ENCODE measurements around the gene PRKAR1B.

PRKAR1B gene

DNA sequence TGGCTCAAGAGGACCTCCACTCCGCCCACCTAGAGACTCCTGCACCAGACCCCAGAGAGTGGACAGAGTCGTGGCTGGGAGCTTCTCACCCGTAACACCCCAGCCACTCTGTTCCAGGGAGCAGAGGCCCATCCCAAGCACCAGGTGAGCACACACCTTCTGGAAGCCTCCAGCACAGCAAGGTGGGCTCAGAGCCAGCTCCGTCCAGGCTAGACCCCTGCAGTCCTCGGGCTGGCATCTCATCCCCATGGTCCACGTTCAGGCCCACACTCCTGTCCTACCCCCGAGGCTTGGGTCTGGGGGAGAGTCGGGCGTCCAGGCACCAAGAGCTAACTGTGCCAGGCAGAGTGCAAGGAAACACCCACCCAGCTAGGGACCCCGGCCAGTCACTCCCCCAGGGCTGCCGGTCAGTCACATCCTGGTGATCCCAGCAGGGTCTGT, 220.7 kb downstream of the PRKAR1B start:
- Histone ChIP-seq H3K36me3 (ENCODE audit: control insufficient read depth, insufficient read depth, low read length) (peaks cover 16% of the 10 kb centered on the region), H3K27me3 (replicated peaks; ENCODE audit: control insufficient read depth, insufficient read depth, low read length) (no peaks in the 10 kb centered on the region), H3K4me3 (replicated peaks; ENCODE audit: low read depth, low read length) (no peak overlapping the region)
- TF ChIP-seq, protein P1, sequence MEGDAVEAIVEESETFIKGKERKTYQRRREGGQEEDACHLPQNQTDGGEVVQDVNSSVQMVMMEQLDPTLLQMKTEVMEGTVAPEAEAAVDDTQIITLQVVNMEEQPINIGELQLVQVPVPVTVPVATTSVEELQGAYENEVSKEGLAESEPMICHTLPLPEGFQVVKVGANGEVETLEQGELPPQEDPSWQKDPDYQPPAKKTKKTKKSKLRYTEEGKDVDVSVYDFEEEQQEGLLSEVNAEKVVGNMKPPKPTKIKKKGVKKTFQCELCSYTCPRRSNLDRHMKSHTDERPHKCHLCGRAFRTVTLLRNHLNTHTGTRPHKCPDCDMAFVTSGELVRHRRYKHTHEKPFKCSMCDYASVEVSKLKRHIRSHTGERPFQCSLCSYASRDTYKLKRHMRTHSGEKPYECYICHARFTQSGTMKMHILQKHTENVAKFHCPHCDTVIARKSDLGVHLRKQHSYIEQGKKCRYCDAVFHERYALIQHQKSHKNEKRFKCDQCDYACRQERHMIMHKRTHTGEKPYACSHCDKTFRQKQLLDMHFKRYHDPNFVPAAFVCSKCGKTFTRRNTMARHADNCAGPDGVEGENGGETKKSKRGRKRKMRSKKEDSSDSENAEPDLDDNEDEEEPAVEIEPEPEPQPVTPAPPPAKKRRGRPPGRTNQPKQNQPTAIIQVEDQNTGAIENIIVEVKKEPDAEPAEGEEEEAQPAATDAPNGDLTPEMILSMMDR (IDR thresholded peaks at IDR 0.05; ENCODE audit: insufficient read depth, low read length, poor library complexity, severe bottlenecking) = no peak
- DNase-seq (ENCODE audit: extremely low read depth, insufficient read length) = no peak

GRCh38 chr7:505171-505570, 221.9 kb downstream of the PRKAR1B start:
- Histone ChIP-seq H3K36me3 (ENCODE audit: control insufficient read depth, insufficient read depth, low read length) (peaks cover 18% of the 10 kb centered on the region), H3K27me3 (replicated peaks; ENCODE audit: control insufficient read depth, insufficient read depth, low read length) (no peaks in the 10 kb centered on the region), H3K4me3 (replicated peaks; ENCODE audit: low read depth, low read length) (no peak overlapping the region)
- no peak for DNase-seq (ENCODE audit: extremely low read depth, insufficient read length)
- TF ChIP-seq, protein P1 (IDR thresholded peaks at IDR 0.05; ENCODE audit: insufficient read depth, low read length, poor library complexity, severe bottlenecking) = no peak

DNA sequence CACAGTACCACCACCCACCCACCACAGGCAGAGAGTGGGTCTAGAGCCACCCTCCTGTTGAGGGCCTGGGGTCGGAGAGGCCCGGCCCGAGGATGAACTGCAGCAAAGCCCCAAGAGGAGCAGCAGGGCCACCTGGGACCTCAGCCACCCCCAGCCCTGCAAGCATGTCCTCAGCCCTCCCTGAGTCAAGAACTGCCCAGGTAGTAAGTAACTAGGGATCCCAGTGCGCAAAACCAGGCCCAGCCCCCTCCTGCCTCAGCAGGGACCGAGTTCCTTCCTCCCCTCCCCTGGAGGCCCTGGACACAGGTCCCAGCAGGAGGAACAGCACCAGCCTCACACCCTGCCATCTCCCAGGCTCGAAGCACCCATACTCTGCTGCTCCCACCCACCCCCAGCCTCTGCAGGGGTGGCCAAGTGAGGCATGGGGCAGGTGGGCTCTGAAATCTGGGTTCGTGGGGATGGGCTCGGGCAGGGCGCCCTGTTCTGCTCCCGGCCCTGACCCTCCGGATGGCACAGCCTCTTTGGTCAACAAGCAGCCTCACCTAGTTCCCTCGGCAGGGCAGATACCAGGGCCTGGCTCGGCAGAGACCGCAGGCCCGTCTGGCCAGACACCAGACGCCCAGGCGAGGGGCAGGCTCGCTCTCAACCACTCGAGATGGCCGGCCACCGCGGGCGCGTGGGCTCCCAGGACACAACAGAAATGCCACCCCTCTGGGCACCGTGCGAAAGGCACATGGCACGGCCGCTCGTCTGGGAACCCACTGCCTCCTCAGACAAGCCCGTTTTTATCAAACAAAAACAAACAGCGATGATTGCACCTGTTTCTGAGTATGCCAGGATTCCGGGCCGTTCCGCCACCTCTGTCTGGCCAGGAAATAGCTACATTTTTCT, 222.6 kb downstream of the PRKAR1B start:
- Histone ChIP-seq H3K4me3 (replicated peaks; ENCODE audit: low read depth, low read length) (no peak overlapping the region), H3K36me3 (ENCODE audit: control insufficient read depth, insufficient read depth, low read length) (peaks cover 18% of the 10 kb centered on the region), H3K27me3 (replicated peaks; ENCODE audit: control insufficient read depth, insufficient read depth, low read length) (no peaks in the 10 kb centered on the region)
- TF ChIP-seq, protein P1 (IDR thresholded peaks at IDR 0.05; ENCODE audit: insufficient read depth, low read length, poor library complexity, severe bottlenecking) = no peak
- DNase-seq (ENCODE audit: extremely low read depth, insufficient read length) = no peak

GRCh38 chr7:503575-504111, 223.4 kb downstream of the PRKAR1B start:
- Histone ChIP-seq H3K36me3 (ENCODE audit: control insufficient read depth, insufficient read depth, low read length) (peaks cover 21% of the 10 kb centered on the region), H3K27me3 (replicated peaks; ENCODE audit: control insufficient read depth, insufficient read depth, low read length) (no peaks in the 10 kb centered on the region), H3K4me3 (replicated peaks; ENCODE audit: low read depth, low read length) (no peak overlapping the region)
- no peak for DNase-seq (ENCODE audit: extremely low read depth, insufficient read length)
- TF ChIP-seq, protein P1 (IDR thresholded peaks at IDR 0.05; ENCODE audit: insufficient read depth, low read length, poor library complexity, severe bottlenecking) = no peak

- Histone ChIP-seq H3K4me3 (replicated peaks; ENCODE audit: low read depth, low read length) (no peak overlapping the region), H3K27me3 (replicated peaks; ENCODE audit: control insufficient read depth, insufficient read depth, low read length) (no peaks in the 10 kb centered on the region), H3K36me3 (ENCODE audit: control insufficient read depth, insufficient read depth, low read length) (peaks cover 22% of the 10 kb centered on the region)
- TF ChIP-seq, protein P1 (IDR thresholded peaks at IDR 0.05; ENCODE audit: insufficient read depth, low read length, poor library complexity, severe bottlenecking) = no peak
- no peak for DNase-seq (ENCODE audit: extremely low read depth, insufficient read length)
Measured at GRCh38 chr7:502296-502695, 224.8 kb downstream of the PRKAR1B start.
